Trophoblast cell (in vitro differentiated cells and primary cell): Measurements from ENCODE around the gene ZC3H12A.
"Not testable (repeated sequence)": the region's sequence is repeated elsewhere in the genome, so short reads cannot be mapped to it uniquely, and the experiment has no call there.

Experiments
- DNase-seq, 2 donors: peaks; one replicate each; pipeline ENCODE4 v3.0.0-alpha.2; 2016
- H2AFZ ChIP-seq: 2 replicates; pipeline ENCODE4 v1.6.1; 2013; ENCODE audit warnings: low read length, moderate library complexity, mild to moderate bottlenecking; ENCODE audit not compliant: insufficient read depth, poor library complexity
- H2AK5ac ChIP-seq: 2 replicates; pipeline ENCODE4 v1.6.1; 2013; ENCODE audit warnings: mild to moderate bottlenecking, low read length
- H2BK120ac ChIP-seq: 2 replicates; pipeline ENCODE4 v1.6.1; 2013; ENCODE audit warnings: low read length, mild to moderate bottlenecking, moderate library complexity; ENCODE audit not compliant: insufficient read depth, poor library complexity
- H2BK12ac ChIP-seq: 2 replicates; pipeline ENCODE4 v1.6.1; 2013; ENCODE audit warnings: mild to moderate bottlenecking, low read length, moderate library complexity
- H2BK5ac ChIP-seq: 2 replicates; pipeline ENCODE4 v1.6.1; 2013; ENCODE audit warnings: low read length, low read depth, moderate library complexity, mild to moderate bottlenecking; ENCODE audit not compliant: poor library complexity
- H3K14ac ChIP-seq: 2 replicates; pipeline ENCODE4 v1.6.1; 2013; ENCODE audit warnings: mild to moderate bottlenecking, low read length
- H3K18ac ChIP-seq: 2 replicates; pipeline ENCODE4 v1.6.1; 2013; ENCODE audit warnings: mild to moderate bottlenecking, low read length
- H3K23ac ChIP-seq: 2 replicates; pipeline ENCODE4 v1.6.1; 2013; ENCODE audit warnings: low read length
- H3K27ac ChIP-seq: 2 replicates; pipeline ENCODE4 v1.5.1; 2013; ENCODE audit warnings: low read depth, mild to moderate bottlenecking, inconsistent platforms, low read length, moderate library complexity
- H3K27me3 ChIP-seq: 2 replicates; pipeline ENCODE4 v1.6.1; 2013; ENCODE audit warnings: inconsistent platforms, mild to moderate bottlenecking, low read length, moderate library complexity; ENCODE audit not compliant: insufficient read depth
- H3K36me3 ChIP-seq, 2 experiments: 1 replicate in 1 of 2; 2 replicates in 1 of 2; pipeline ENCODE4 v1.6.1; 2013; ENCODE audit warnings: low read length in 2 of 2, mild to moderate bottlenecking in 2 of 2, moderate library complexity in 1 of 2; ENCODE audit not compliant: insufficient read depth in 2 of 2, control insufficient read depth in 1 of 2
- H3K4ac ChIP-seq: 2 replicates; pipeline ENCODE4 v1.6.1; 2013; ENCODE audit warnings: low read depth, mild to moderate bottlenecking, low read length, moderate library complexity
- H3K4me1 ChIP-seq, 2 experiments: 1 replicate in 1 of 2; 2 replicates in 1 of 2; pipeline ENCODE4 v1.6.1; 2013; ENCODE audit warnings: low read length in 2 of 2, mild to moderate bottlenecking in 2 of 2, moderate library complexity in 1 of 2; ENCODE audit not compliant: insufficient read depth in 2 of 2, control insufficient read depth in 1 of 2
- H3K4me2 ChIP-seq: 2 replicates; pipeline ENCODE4 v1.6.1; 2013; ENCODE audit warnings: inconsistent platforms, mild to moderate bottlenecking, low read length, moderate library complexity
- H3K4me3 ChIP-seq: 2 replicates; pipeline ENCODE4 v1.5.1; 2013; ENCODE audit warnings: mild to moderate bottlenecking, low read depth, low read length, inconsistent platforms
- H3K79me1 ChIP-seq: one replicate; pipeline ENCODE4 v1.6.1; 2013; ENCODE audit warnings: low read length
- H3K79me2 ChIP-seq: 2 replicates; pipeline ENCODE4 v1.6.1; 2013; ENCODE audit warnings: low read length, mild to moderate bottlenecking; ENCODE audit not compliant: control insufficient read depth, insufficient read depth, poor library complexity
- H3K9ac ChIP-seq: 2 replicates; pipeline ENCODE4 v1.6.1; 2013; ENCODE audit warnings: mild to moderate bottlenecking, low read length
- H3K9me3 ChIP-seq: 2 replicates; pipeline ENCODE4 v1.6.1; 2013; ENCODE audit warnings: low read depth, mild to moderate bottlenecking, control low read depth, inconsistent platforms, low read length; ENCODE audit not compliant: insufficient read depth
- H4K12ac ChIP-seq: 2 replicates; pipeline ENCODE4 v1.6.1; 2013; ENCODE audit warnings: low read depth, mild to moderate bottlenecking, low read length, moderate library complexity
- H4K8ac ChIP-seq: 2 replicates; pipeline ENCODE4 v1.6.1; 2013; ENCODE audit warnings: low read depth, mild to moderate bottlenecking, low read length, moderate library complexity
- H4K91ac ChIP-seq: one replicate; pipeline ENCODE4 v1.6.1; 2013; ENCODE audit warnings: low read depth, mild to moderate bottlenecking, low read length, moderate library complexity
- WGBS: extraction: QIAGEN DNeasy Blood & Tissue Kit; methylation state at CpG from one replicate; pipeline ENCODE4 v1.1.7; 2013; ENCODE audit warnings: missing lambda C conversion rate; ENCODE audit not compliant: insufficient read length, insufficient coverage; ENCODE audit errors: extremely low coverage; 5-methylcytosine and 5-hydroxymethylcytosine counted together

ZC3H12A gene

DNA sequence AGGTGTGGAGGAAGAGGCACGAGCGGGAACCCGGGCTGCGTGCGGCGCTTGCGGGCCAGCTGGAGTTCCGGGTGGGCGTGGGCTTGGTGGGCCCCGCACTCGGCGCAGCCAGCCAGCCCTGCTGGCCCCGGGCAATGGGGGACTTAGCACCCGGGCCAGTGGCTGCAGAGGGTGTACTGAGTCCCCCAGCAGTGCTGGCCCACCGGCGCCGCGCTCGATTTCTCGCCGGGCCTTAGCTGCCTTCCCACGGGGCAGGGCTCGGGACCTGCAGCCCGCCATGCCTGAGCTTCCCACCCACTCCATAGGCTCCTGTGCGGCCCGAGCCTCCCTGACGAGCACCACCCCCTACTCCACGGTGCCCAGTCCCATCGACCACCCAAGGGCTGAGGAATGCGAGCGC, 43.9 kb downstream of the ZC3H12A start:
- H3K9me3 ChIP-seq, H2BK120ac ChIP-seq, H3K27ac ChIP-seq, H3K23ac ChIP-seq, H3K14ac ChIP-seq, H4K12ac ChIP-seq, H3K18ac ChIP-seq, H2AK5ac ChIP-seq, H3K9ac ChIP-seq, H3K79me1 ChIP-seq, H2BK5ac ChIP-seq, H2BK12ac ChIP-seq, H3K4me2 ChIP-seq, H2AFZ ChIP-seq, H3K4me1 ChIP-seq, H4K91ac ChIP-seq, H4K8ac ChIP-seq, H3K36me3 ChIP-seq, H3K4ac ChIP-seq, H3K79me2 ChIP-seq, H3K27me3 ChIP-seq, DNase-seq, H3K4me3 ChIP-seq: not testable (repeated sequence)
- no CpG with 5 or more reads among the region's 31 CpGs for WGBS

DNA sequence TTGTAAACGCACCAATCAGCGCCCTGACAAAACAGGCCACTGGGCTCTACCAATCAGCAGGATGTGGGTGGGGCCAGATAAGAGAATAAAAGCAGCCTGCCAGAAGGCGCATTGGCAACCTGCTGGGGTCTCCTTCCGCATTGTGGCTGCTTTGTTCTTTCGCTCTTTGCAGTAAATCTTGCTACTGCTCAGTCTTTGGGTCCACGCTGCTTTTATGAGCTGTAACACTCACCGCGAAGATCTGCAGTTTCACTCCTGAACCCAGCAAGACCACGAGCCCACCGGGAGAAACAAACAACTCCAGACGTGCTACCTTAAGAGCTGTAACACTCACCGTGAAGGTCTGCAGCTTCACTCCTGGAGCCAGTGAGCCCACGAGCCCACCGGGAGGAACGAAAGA, 44.5 kb downstream of the ZC3H12A start:
- not testable (repeated sequence) for H3K4ac ChIP-seq, H3K27me3 ChIP-seq, DNase-seq, H2BK120ac ChIP-seq, H3K14ac ChIP-seq, H3K36me3 ChIP-seq, H3K79me2 ChIP-seq, H3K27ac ChIP-seq, H2AK5ac ChIP-seq, H3K79me1 ChIP-seq, H3K4me3 ChIP-seq, H4K91ac ChIP-seq, H4K12ac ChIP-seq, H4K8ac ChIP-seq, H2AFZ ChIP-seq, H3K9ac ChIP-seq, H3K23ac ChIP-seq, H2BK5ac ChIP-seq, H3K4me2 ChIP-seq, H3K4me1 ChIP-seq, H3K18ac ChIP-seq, H3K9me3 ChIP-seq, H2BK12ac ChIP-seq
- no CpG with 5 or more reads among the region's 15 CpGs for WGBS

DNA sequence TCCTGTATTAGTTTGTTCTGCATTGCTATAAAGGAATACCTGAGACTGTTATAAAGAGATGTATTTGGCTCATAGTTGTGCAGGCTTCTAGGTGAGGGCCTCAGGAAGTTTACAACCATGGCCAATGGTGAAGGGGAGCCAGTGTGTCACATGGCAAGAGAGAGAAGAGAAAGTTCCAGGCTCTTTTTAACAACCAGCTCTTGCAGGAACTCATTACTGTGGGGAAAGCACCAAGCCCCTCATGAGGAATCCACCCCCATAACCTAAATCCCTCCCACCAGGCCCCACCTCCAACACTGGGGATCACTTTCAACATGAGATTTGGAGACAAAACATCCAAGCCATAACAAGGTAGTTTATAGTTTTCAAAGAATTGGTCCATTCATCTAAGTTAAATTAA, 45.2 kb downstream of the ZC3H12A start:
- no peaks in the 10 kb centered on the region for H3K9me3 ChIP-seq
- no peak overlapping the region for H3K23ac ChIP-seq
- H3K36me3 ChIP-seq: no peaks in the 10 kb centered on the region
- H2BK5ac ChIP-seq: no peak overlapping the region
- H3K79me2 ChIP-seq: peaks cover 2% of the 10 kb centered on the region
- no peak overlapping the region for H3K14ac ChIP-seq
- H2AK5ac ChIP-seq: no peak overlapping the region
- H4K12ac ChIP-seq: no peak overlapping the region
- H2BK12ac ChIP-seq: no peak overlapping the region
- H3K27me3 ChIP-seq: no peaks in the 10 kb centered on the region
- H2BK120ac ChIP-seq: no peak overlapping the region
- H3K4me2 ChIP-seq: no peak overlapping the region
- H3K9ac ChIP-seq: no peak overlapping the region
- no peaks in the 10 kb centered on the region for H3K4me1 ChIP-seq
- H3K27ac ChIP-seq: no peak overlapping the region
- no peak overlapping the region for H3K4me3 ChIP-seq
- no peak overlapping the region for H3K4ac ChIP-seq
- H3K18ac ChIP-seq: no peak overlapping the region
- H3K79me1 ChIP-seq: peaks cover 3% of the 10 kb centered on the region
- DNase-seq: no peak
- no peak overlapping the region for H4K91ac ChIP-seq
- H2AFZ ChIP-seq: no peak overlapping the region
- no peak overlapping the region for H4K8ac ChIP-seq

- not testable (repeated sequence) for H4K91ac ChIP-seq, H2BK120ac ChIP-seq, H3K4ac ChIP-seq, H3K79me1 ChIP-seq, H2BK12ac ChIP-seq, H3K9me3 ChIP-seq, H2AK5ac ChIP-seq, H3K27me3 ChIP-seq, H3K36me3 ChIP-seq, H3K4me3 ChIP-seq, H3K27ac ChIP-seq, H4K12ac ChIP-seq, H2AFZ ChIP-seq, H3K79me2 ChIP-seq, H3K4me2 ChIP-seq, H2BK5ac ChIP-seq, H4K8ac ChIP-seq, H3K14ac ChIP-seq, H3K9ac ChIP-seq, H3K4me1 ChIP-seq, H3K18ac ChIP-seq, H3K23ac ChIP-seq
- peak; percentile 21 to 48 for DNase-seq
- no CpG with 5 or more reads among the region's 1 CpG for WGBS
Observed at GRCh38 chr1:37529888-37530287, 55.5 kb downstream of the ZC3H12A start.
